Fibroblast of lung (primary cell): ENCODE measurements around the gene MICAL3.

ENCODE experiments used
- CTCF ChIP-seq, 2 donors: IDR thresholded peaks in 1 of 2; conservative IDR thresholded peaks in 1 of 2; 1 replicate in 1 of 2; 2 replicates in 1 of 2; pipeline ENCODE4 v1.5.1; 2011 to 2012; ENCODE audit warnings: low read length in 2 of 2, control low read depth in 1 of 2, inconsistent platforms in 1 of 2, low read depth in 1 of 2, mild to moderate bottlenecking in 1 of 2
- EZH2 ChIP-seq: IDR thresholded peaks from 2 replicates; pipeline ENCODE4 v1.5.1; 2012; ENCODE audit warnings: low read length, control low read depth, mild to moderate bottlenecking; ENCODE audit errors: missing control alignments

GRCh38 chr22:17802411-17802810 is 221.9 kb downstream of the MICAL3 start:
- TF ChIP-seq CTCF (conservative IDR thresholded peaks at IDR 0.05 in 1 of 2, IDR thresholded peaks at IDR 0.05 in 1 of 2; ENCODE audit: low read depth in 1 of 2, low read length in 2 of 2) (no peak), EZH2 (no peak)
